MCF 10A (cell line): ENCODE measurements around the gene NOXO1. TPM values are rescaled to one million over a fixed set of nuclear protein-coding genes. Genes with fewer than 3 reads are reported as not detected.

Experiments
- BruUV-seq: library from RNA; stranded (reverse); fragments of 400-500 nt; replicated peaks from 2 replicates; lab custom pipeline; 2021; lab: Mats Ljungman, UMichigan
- CTCF ChIA-PET: fragments of 300-600 bp; sonication (Branson Sonifier 250); formaldehyde crosslinking; extraction: SDS; loops from one replicate; lab custom pipeline; 2021; ENCODE audit warnings: antibody characterized with exemption, inconsistent platforms; lab: Yijun Ruan, JAX
- POLR2A ChIA-PET: fragments of 300-600, 350-650 bp; sonication (Branson Sonifier 250); formaldehyde crosslinking; extraction: SDS; loops from one replicate; lab custom pipeline; 2020; ENCODE audit warnings: antibody characterized with exemption, inconsistent platforms; lab: Yijun Ruan, JAX
- DNase-seq: peaks from one replicate; pipeline ENCODE4 v3.0.0-alpha.2; 2018; ENCODE audit not compliant: unreplicated experiment
- H3K27ac Mint-ChIP-seq: one replicate; pipeline ENCODE4 v1.8.0; 2022; ENCODE audit warnings: mild to moderate bottlenecking, low read depth, mixed read lengths; ENCODE audit not compliant: unreplicated experiment
- H3K27me3 Mint-ChIP-seq: one replicate; pipeline ENCODE4 v1.8.0; 2022; ENCODE audit warnings: mixed read lengths; ENCODE audit not compliant: insufficient read depth, unreplicated experiment
- H3K36me3 Mint-ChIP-seq: one replicate; pipeline ENCODE4 v1.8.0; 2022; ENCODE audit warnings: mild to moderate bottlenecking, moderate library complexity, mixed read lengths; ENCODE audit not compliant: insufficient read depth, unreplicated experiment
- H3K4me1 Mint-ChIP-seq: one replicate; pipeline ENCODE4 v1.8.0; 2022; ENCODE audit warnings: mixed read lengths; ENCODE audit not compliant: insufficient read depth, unreplicated experiment
- H3K4me3 Mint-ChIP-seq: one replicate; pipeline ENCODE4 v1.8.0; 2022; ENCODE audit warnings: mild to moderate bottlenecking, moderate library complexity, mixed read lengths; ENCODE audit not compliant: unreplicated experiment
- H3K9me3 Mint-ChIP-seq: one replicate; pipeline ENCODE4 v1.8.0; 2022; ENCODE audit warnings: mixed read lengths; ENCODE audit not compliant: unreplicated experiment
- CTCF ChIP-seq: fragments of 200-600 bp; IDR thresholded peaks from one replicate; pipeline ENCODE4 v1.8.0; 2022; ENCODE audit warnings: antibody characterized with exemption, mild to moderate bottlenecking; ENCODE audit not compliant: unreplicated experiment
- intact Hi-C: fragments of 100-400 bp; cut with micrococcal nuclease; formaldehyde crosslinking; loops from 2 replicates; pipeline ENCODE4 v1.14.1; 2022
- total RNA-seq: library from RNA; stranded (reverse); gene quantifications from 2 replicates; pipeline ENCODE4 v1.2.3, GENCODE V29; 2022

NOXO1 gene
- total RNA-seq, 1 experiment from 2014 or later = 1.1 TPM

GRCh38 chr16:2019518-2019920 lies 38.2 kb upstream of the NOXO1 start, which contains the start of gene NPW:
NPW (plus strand) TSS chr16:2019785.
- H3K4me1 Mint-ChIP-seq = peaks cover 16% of the 10 kb centered on the region
- no peak within 1 kb of the TSS for H3K27ac Mint-ChIP-seq
- intact Hi-C loops = no loop called here
- POLR2A ChIA-PET = interaction anchor here (0.7 to 2.5 kb wide), 5 partner anchors 10 to 135 kb away, joined by 3 to 7 read pairs (median 5); no protein-coding TSS in a partner anchor
- no peak within 1 kb of the TSS for H3K4me3 Mint-ChIP-seq
- DNase-seq = no peak
- peaks cover 7% of the 10 kb centered on the region for H3K36me3 Mint-ChIP-seq
- TF ChIP-seq CTCF = no peak
- no peaks in the 10 kb centered on the region for H3K9me3 Mint-ChIP-seq
- CTCF ChIA-PET = interaction anchor here (0.5 to 3.4 kb wide), 3 partner anchors 121 to 337 kb away, joined by 4 to 12 read pairs (median 4); no protein-coding TSS in a partner anchor
- no TSS peak for BruUV-seq
- H3K27me3 Mint-ChIP-seq = no peaks in the 10 kb centered on the region

- ChIA-PET CTCF (interaction anchor here (0.7 to 3.4 kb wide), 4 partner anchors 11 to 1035 kb away, joined by 3 to 12 read pairs (median 4); no protein-coding TSS in a partner anchor), POLR2A (interaction anchor here (0.7 to 2.7 kb wide), 6 partner anchors 8 to 138 kb away, joined by 3 to 16 read pairs (median 5); partner anchors contain the start of genes RPS2, TBL3 and TRAF7)
- Mint-ChIP-seq H3K27ac (peak overlapping the region; percentile 96), H3K9me3 (no peaks in the 10 kb centered on the region), H3K4me1 (peaks cover 6% of the 10 kb centered on the region), H3K4me3 (peak overlapping the region; percentile 47), H3K36me3 (no peaks in the 10 kb centered on the region), H3K27me3 (no peaks in the 10 kb centered on the region)
- BruUV-seq = no TSS peak
- intact Hi-C loops = no loop called here
- TF ChIP-seq CTCF = peak; percentile 39
- DNase-seq = no peak
Measured at GRCh38 chr16:2016407-2016922, 35.2 kb upstream of the NOXO1 start.

- Mint-ChIP-seq H3K9me3 (no peaks in the 10 kb centered on the region), H3K4me3 (peak overlapping the region; percentile 47), H3K4me1 (peaks cover 6% of the 10 kb centered on the region), H3K36me3 (no peaks in the 10 kb centered on the region), H3K27me3 (no peaks in the 10 kb centered on the region), H3K27ac (peak overlapping the region; percentile 96)
- CTCF ChIA-PET = interaction anchor here (0.7 kb wide), 1 partner anchor 1035 kb away, joined by 5 read pairs; no protein-coding TSS in a partner anchor
- intact Hi-C loops = no loop called here
- TSS peak; percentile 74 for BruUV-seq
- POLR2A ChIA-PET = interaction anchor here (0.8 to 2.7 kb wide), 8 partner anchors 10 to 139 kb away, joined by 3 to 16 read pairs (median 4); partner anchors contain the start of genes RPS2 and TRAF7
- DNase-seq = no peak
- no peak for TF ChIP-seq CTCF
Measured at GRCh38 chr16:2015947-2016208, 34.6 kb upstream of the NOXO1 start.

GRCh38 chr16:2015117-2015946 lies 34.1 kb upstream of the NOXO1 start:
- DNase-seq = peak; percentile 96
- no peaks in the 10 kb centered on the region for H3K36me3 Mint-ChIP-seq
- ChIA-PET POLR2A (interaction anchor here (0.7 to 2.7 kb wide), 13 partner anchors 10 to 140 kb away, joined by 3 to 16 read pairs (median 4); partner anchors contain the start of genes GFER, NOXO1, NTHL1 and RPS2), CTCF (interaction anchor here (0.6 to 2.1 kb wide), 3 partner anchors 11 to 894 kb away, joined by 3 to 11 read pairs (median 3); no protein-coding TSS in a partner anchor)
- intact Hi-C loops = no loop called here
- TF ChIP-seq CTCF = no peak
- no peaks in the 10 kb centered on the region for H3K9me3 Mint-ChIP-seq
- H3K4me3 Mint-ChIP-seq = peak overlapping the region; percentile 50
- BruUV-seq = no TSS peak
- H3K4me1 Mint-ChIP-seq = peaks cover 6% of the 10 kb centered on the region
- no peaks in the 10 kb centered on the region for H3K27me3 Mint-ChIP-seq
- peak overlapping the region; percentile 96 for H3K27ac Mint-ChIP-seq
